Stimulated activated CD4-positive, alpha-beta T cell treated with anti-CD3 and anti-CD28 coated beads, Interleukin-1b, Interleukin-23, amount 100 ng/mL, for 4 hours (primary cell): ENCODE results near the gene LRRC28.
A peak's percentile ranks its signal among the peaks of the same experiment; 100 is the strongest.

ENCODE experiments used
- DNase-seq, 2 donors: peaks; one replicate each; pipeline ENCODE4 v3.0.0-alpha.2; 2020; ENCODE audit warnings: low read depth in 2 of 2

LRRC28 gene

GRCh38 chr15:99249270-99249841, 1.9 kb upstream of the LRRC28 start, which contains the start of gene TTC23:
Gene TTC23, minus strand, starts transcription at chr15:99249581. Its CDS starts 20,869 bp downstream, at chr15:99228712.
- DNase-seq: no peak

GRCh38 chr15:99250001-99250400, 1.3 kb upstream of the LRRC28 start:
- no peak for DNase-seq

DNA sequence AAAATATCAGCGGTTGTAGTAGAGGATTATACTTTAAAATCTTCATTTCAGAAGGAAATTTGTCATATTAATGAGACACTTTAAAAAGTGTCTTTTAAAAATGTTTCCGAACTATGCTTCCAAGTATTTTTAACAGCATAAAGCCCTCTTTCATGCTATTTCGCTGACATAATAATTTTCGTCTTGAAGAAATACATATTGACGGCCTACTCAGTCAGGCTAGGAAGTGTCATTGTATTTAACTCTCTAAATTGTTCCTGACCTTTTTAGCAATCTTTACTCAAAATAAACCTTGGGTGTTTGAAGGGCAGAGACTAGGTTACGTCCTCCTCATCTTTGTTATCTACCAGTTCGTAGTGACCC, 806 bp upstream of the LRRC28 start:
- DNase-seq: no peak

DNA sequence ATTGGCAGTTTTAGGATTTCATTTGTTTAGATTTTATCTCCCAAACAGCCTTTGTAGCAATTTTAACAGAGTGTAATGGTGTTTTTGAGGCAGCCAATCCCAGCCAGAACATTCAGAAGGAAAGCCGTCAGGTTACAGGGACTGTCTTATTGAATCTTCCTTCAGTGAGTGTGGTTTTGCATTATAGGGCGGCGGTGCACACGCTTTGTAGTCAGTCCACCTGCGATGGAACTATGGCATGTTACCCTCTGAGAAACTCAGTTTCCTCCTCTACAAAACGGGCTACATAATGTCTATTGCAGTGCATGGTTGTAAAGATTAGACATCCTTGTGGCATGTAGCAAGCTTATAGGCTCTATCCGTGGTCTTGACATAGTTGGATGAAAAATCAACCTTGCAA, 1.0 kb downstream of the LRRC28 start:
- no peak for DNase-seq

DNA sequence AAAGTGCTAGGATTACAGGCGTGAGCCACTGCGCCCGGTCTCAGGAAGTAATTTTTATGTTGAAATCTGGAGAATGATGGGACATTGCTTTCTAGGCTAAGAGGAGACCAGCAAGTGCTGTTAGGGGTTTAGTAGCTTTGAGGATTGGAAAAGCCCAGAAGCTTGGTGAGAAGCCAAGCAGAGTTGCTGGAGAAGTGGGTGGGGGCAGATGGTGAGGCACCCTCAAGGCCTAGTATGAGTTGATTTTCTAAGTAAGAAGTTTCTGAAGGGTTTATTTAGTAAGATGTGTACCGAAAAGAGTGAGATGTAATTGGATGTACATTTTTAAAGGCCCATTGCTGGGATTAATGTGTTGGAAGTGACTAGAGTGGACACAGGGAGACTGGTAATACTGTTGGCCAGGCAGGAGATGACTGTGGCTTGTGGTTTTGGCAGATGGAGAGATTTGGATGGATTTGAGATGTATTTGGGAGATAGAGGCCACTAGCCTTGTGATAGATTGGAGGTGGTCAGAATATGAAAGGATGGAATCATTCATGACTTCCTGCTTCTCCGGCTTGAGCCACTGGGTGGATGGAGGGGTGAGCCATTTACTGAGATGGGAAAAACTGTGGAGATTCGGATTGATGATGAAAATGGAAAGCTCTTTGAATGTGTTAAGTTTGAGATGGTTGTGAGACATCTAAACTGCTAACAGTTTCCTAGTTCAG, 2.3 kb downstream of the LRRC28 start:
- DNase-seq: peak in 1 of 2 donors; percentile 5

DNA sequence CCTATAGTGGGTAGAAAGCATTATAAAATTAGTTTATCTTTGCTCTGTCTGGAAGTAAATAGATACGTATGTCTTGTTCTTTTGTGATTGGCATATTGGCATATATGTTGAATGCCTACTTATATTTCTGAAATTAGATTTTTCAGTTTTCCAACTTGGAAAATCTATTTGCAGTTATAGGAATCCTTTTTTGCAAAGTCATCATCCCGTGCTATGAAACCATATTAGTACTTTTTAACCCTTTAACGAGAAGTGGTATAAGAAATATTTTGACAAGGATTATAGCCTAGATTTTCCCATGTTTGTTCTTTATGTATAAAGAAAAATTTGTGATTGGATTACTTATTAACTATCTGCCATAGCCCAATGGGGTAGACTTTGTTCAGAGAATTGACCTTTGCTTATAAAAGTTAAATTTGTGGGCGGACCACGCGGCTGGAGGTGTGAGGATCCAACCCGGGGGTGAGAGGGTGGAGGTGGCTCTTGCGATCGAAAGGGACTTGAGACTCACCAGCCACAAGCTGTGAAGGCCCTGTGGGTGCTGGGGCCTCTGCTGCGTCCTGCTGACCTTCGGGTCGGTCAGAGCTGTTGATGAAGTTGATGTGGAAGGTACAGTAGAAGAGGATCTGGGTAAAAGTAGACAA, 5.9 kb downstream of the LRRC28 start:
- no peak for DNase-seq

DNA sequence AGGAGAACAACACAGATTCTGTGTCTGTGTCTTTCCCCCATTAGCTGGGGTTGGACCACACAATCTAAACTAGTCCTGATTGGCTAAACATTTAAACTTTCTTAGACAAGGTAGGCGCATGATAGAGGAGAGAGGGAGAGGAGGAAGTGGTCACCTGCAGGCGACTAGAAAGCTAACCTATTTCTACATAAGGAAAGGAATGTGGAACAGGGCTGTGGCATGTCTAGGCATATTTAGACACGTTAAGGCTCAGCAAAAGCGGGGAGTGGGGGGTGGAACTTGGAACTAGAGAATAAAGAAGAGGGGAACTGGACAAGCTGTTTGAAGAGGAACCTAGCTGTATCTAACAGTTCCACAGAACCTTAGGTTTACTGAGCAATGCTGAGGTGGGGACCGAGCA, 12.8 kb downstream of the LRRC28 start:
- DNase-seq: no peak

DNA sequence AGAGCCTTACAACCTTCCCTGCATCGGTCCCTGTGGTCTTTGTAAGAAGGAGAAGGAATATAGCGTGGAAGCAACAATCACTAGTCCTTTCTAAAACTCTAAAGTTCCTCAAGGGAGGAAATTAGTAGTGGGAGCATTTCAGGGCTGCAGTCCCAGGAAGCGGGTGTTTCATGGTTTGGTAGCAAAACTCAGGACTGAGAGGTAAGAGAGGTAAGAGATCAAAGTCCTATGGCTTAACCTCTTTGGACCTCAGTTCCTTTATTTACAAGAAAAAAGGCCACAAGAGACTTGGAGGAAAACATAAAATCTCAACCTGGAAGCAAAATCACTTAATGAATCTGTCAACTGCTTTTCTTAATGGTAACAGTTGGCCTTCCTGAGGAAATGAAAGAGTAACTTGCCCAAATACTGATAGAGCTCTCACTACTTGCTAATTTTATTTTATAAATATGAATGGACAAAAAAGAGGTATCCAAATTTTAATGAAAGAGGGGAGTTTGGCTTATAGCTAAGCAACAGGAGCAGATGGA, 14.3 kb downstream of the LRRC28 start:
- DNase-seq: no peak

GRCh38 chr15:99267957-99268356, 16.7 kb downstream of the LRRC28 start:
- no peak for DNase-seq

DNA sequence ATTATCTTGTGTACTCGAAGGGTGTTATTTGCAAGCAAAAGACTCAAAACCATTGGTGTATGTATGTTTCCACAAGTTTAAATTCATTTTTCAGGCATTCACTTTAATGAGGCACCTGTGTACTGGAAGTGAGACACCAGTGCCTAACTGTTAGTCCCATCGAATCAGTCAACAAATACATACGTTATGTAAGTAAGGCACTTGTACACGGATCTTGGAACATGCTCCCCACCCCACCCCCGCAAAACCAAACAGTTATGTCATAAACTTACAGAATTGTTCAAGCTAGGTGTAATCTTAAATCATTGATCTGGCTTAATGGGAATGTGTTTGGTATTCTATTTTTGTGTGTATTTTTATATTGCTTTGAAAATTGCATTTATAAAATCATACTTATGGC, 17.1 kb downstream of the LRRC28 start:
- DNase-seq: no peak

DNA sequence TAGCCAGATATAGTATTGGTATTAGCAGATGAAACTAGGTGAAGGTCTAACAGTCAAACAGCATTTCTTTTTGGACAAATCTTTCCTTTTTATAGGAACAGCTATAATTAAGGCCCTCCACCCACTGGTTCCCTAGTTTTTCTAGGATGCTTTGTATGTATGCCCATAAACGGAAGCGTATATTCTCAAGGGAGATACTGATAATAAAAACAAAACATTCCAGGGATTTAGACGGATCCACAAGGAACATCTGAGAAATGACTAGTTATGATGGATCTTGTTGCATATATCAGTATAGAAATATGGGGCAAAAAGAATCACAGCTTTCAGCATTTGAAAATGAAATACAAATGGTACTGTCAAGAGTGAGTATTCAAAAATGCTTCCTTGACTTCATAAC, 22.5 kb downstream of the LRRC28 start:
- DNase-seq: no peak

DNA sequence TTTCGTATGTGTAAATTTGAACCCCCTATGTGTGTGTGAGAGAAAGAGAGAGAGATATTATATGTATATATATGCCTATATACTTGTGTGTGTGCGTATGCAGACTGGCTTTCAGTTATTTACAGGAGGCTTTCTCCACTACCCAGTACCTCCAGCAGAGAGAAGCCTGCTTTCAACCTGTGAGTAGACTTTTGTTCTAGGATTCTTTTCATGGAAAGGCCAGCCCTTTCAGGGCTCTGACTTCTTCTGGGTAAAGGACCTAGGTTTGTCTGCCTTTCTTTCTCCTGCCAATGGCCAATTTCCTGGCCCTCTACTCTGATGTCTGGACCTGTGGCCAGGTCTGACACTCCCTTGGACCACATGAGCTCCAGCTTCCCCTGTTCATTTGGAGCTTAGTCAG, 23.8 kb downstream of the LRRC28 start:
- DNase-seq: no peak

GRCh38 chr15:99275525-99276128, 24.3 kb downstream of the LRRC28 start:
- no peak for DNase-seq

GRCh38 chr15:99279290-99279689, 28.0 kb downstream of the LRRC28 start:
- no peak for DNase-seq

DNA sequence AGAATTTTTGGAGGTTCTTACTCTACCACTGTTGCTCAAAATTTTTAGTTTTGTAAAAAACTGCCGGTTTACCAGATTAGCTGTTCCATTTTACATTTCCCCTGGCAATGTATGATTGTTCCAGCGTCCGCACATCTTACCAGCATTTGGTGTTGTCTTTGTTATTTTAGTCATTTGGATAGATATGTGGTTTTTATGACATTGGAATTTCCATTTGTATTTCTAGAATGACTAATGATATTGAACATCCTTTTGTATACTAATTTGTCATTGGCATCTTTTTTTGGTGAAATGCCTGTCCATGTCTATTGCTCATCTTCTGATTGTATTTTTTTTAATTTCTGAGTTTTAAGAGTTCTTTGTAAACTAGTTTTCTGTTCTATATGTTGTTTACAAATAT, 28.5 kb downstream of the LRRC28 start:
- no peak for DNase-seq

DNA sequence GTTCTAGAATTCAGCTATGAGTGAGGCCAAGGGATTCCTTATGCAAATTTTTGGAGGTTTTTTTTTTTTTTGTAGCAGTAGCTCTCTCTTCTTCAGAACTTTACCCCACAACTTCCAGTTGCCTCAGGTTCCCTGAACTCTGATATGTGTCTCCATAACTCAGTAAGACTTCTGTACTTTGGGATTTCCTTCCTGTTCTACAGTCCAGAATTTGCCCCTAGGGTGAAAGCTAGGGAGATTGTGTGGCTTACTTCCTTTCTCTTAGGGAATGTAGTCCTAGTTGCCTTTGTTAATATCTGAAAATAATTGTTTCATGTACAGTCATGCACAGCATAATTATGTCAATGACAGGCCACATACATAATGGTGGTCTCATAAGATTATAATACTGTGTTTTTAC, 30.8 kb downstream of the LRRC28 start:
- no peak for DNase-seq

- no peak for DNase-seq
Measured at GRCh38 chr15:99282586-99282985, 31.3 kb downstream of the LRRC28 start.

GRCh38 chr15:99283717-99284116, 32.4 kb downstream of the LRRC28 start:
- DNase-seq: no peak

DNA sequence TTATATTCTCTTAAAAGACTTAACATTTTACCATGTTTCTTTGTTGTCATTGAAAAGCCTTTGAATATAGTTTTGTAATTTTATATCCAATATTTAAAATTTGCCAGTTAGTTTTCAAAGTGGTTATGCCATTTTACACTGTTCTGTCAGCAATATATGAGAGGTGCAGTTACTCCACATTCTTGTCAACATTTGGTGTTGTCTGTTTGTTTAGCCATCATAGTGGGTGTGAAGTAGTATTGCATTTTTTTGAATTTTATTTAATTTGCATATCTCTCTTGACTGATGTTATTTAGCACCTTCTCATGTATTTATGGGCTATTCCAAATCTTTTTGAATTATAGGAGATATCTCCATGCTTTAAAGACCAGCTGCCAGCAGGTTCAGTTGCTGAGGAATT, 40.4 kb downstream of the LRRC28 start:
- no peak for DNase-seq

GRCh38 chr15:99295840-99296239, 44.6 kb downstream of the LRRC28 start:
- no peak for DNase-seq

DNA sequence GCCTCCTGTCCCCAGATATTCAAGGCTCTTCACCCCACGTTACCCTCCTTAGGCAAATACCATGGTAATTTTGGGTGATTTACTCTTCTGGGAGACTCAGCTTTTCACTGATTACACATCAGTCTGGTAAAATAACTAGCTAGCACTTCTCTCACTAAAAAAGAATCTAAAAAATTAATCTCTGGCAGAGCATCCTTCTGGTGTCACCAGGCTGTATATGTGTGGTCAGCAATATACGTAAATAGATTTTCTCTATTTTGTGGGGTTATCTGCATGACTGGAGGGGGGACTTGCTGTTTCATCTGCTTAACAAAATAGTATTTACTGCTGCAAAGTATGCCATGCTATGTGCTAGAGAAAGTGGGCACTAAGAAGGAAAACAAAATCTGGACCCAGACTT, 45.1 kb downstream of the LRRC28 start:
- DNase-seq: no peak

- DNase-seq: no peak
Measured at GRCh38 chr15:99303907-99304306, 52.6 kb downstream of the LRRC28 start.
